ENCODE results near the gene ROR2. TPM values are rescaled to one million over a fixed set of nuclear protein-coding genes. Genes with fewer than 3 reads are reported as not detected.
"Not testable (repeated sequence)": the region's sequence is repeated elsewhere in the genome, so short reads cannot be mapped to it uniquely, and the experiment has no call there.

The ROR2 gene
- total RNA-seq, 1 donor from 2014 or later: 3.8 TPM

GRCh38 chr9:91546574-91546973 is 403.5 kb downstream of the ROR2 start:
- Histone ChIP-seq H3K4me3 (no peak overlapping the region), H3K27me3 (ENCODE audit: low read depth) (no peaks in the 10 kb centered on the region), H3K27ac (no peak overlapping the region), H3K4me1 (no peaks in the 10 kb centered on the region), H3K9me3 (no peaks in the 10 kb centered on the region), H3K36me3 (no peaks in the 10 kb centered on the region)
- intact Hi-C loops (cut with DNase I): no loop called here
- no peak for DNase-seq
- no peak for TF ChIP-seq CTCF (IDR thresholded peaks at IDR 0.05)
- no peak for ATAC-seq

DNA sequence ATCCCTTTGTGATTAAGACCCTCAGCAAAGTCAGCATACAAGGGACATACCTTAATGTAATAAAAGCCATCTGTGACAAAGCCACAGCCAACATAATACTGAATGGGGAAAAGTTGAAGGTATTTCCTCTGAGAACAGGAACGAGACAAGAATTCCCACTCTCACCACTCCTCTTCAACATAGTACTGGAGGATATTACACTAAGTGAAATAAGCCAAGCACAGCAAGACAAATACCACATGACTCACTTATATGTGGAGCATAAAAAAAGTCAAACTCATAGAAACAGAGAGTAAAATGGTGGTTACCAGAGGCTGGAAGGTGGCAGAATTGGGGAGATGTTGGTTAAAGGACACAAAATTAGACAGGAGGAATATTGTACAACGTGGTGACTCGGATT is 408.3 kb downstream of the ROR2 start:
- intact Hi-C loops (cut with DNase I): no loop called here
- ATAC-seq: no peak

GRCh38 chr9:91540506-91540905 is 409.5 kb downstream of the ROR2 start:
- H3K27ac ChIP-seq; ATAC-seq; H3K27me3 ChIP-seq (ENCODE audit: low read depth); H3K4me3 ChIP-seq; H3K9me3 ChIP-seq; DNase-seq; H3K36me3 ChIP-seq; H3K4me1 ChIP-seq; intact Hi-C loops (cut with DNase I): not testable (repeated sequence)

More for the DNA sequence above, 408.3 kb downstream of the ROR2 start:
- Histone ChIP-seq H3K27me3 (ENCODE audit: low read depth) (no peaks in the 10 kb centered on the region), H3K9me3 (no peaks in the 10 kb centered on the region), H3K4me1 (no peaks in the 10 kb centered on the region), H3K4me3 (no peak overlapping the region), H3K36me3 (no peaks in the 10 kb centered on the region), H3K27ac (no peak overlapping the region)
- no peak for DNase-seq
- TF ChIP-seq CTCF (IDR thresholded peaks at IDR 0.05): no peak

GRCh38 chr9:91536211-91536691 is 413.8 kb downstream of the ROR2 start:
- Histone ChIP-seq H3K9me3 (no peaks in the 10 kb centered on the region), H3K27me3 (ENCODE audit: low read depth) (no peaks in the 10 kb centered on the region), H3K4me3 (no peak overlapping the region), H3K36me3 (no peaks in the 10 kb centered on the region), H3K27ac (no peak overlapping the region), H3K4me1 (no peaks in the 10 kb centered on the region)
- ATAC-seq (peak; percentile 17 to 19), DNase-seq (no peak)
- no peak for TF ChIP-seq CTCF (IDR thresholded peaks at IDR 0.05)
- intact Hi-C loops (cut with DNase I): no loop called here

DNA sequence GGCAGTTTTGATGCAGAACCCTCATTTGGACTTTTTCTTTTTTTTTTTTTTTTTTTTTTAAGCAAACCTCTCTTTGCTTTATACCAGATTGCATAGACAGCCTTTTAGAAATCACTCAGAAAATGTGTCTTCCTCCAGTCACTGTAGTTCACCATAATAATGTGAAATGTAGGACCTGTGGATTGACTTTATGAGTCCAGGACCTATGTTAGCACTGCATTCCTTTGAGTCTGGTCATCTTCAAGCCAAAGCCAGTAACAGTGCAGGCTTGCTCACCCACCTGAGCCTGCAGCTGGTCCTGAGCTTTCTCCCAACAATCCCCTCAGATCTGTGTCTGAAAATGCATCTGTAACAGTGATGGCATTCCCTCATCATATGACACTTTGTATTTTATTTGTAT is 415.7 kb downstream of the ROR2 start:
- no peak for ATAC-seq
- intact Hi-C loops (cut with DNase I): no loop called here
- Histone ChIP-seq H3K9me3 (no peaks in the 10 kb centered on the region), H3K4me3 (no peak overlapping the region), H3K36me3 (no peaks in the 10 kb centered on the region), H3K4me1 (no peaks in the 10 kb centered on the region), H3K27ac (no peak overlapping the region), H3K27me3 (ENCODE audit: low read depth) (no peaks in the 10 kb centered on the region)
- no peak for DNase-seq
- no peak for TF ChIP-seq CTCF (IDR thresholded peaks at IDR 0.05)

DNA sequence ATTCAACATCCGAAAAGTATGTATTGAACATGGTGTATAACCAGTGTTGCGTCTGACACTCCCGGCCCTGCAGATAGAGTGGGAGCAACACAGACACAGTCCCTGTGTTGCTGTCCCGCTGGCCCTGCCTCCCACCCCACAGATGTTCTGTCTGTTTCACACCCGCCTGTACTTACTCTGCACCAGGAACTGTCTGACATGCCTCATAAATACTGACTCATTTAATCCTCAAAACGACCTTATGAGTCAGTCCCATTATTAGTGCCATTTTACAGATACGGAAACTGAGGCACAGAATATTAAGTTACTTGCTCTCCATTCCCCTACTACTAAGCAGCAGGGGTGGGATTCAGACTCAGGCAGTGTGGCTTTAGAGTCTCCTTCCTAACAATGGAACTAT is 416.6 kb downstream of the ROR2 start:
- ATAC-seq (no peak), DNase-seq (no peak)
- no peaks in the 10 kb centered on the region for H3K4me1 ChIP-seq
- H3K4me3 ChIP-seq: no peak overlapping the region
- no peaks in the 10 kb centered on the region for H3K9me3 ChIP-seq
- no peak for TF ChIP-seq CTCF (IDR thresholded peaks at IDR 0.05)
- H3K36me3 ChIP-seq: no peaks in the 10 kb centered on the region
- no peaks in the 10 kb centered on the region for H3K27me3 ChIP-seq (ENCODE audit: low read depth)
- H3K27ac ChIP-seq: no peak overlapping the region
- intact Hi-C loops (cut with DNase I): no loop called here

All from lower lobe of right lung (tissue), 2 donors.